Fibroblast of pulmonary artery (primary cell): ENCODE results near the gene HYI.

Experiments
- DNase-seq: peaks from one replicate; pipeline ENCODE4 v3.0.0-alpha.2; 2010; ENCODE audit warnings: low read depth
- H3K4me3 ChIP-seq: replicated peaks from 2 replicates; pipeline ENCODE4 v1.5.1; 2011; ENCODE audit warnings: low read depth, mild to moderate bottlenecking, control low read depth, low read length, moderate library complexity
- CTCF ChIP-seq: IDR thresholded peaks from 2 replicates; pipeline ENCODE4 v1.5.1; 2011; ENCODE audit warnings: mild to moderate bottlenecking, control low read depth, low read length, inconsistent platforms; ENCODE audit errors: missing control alignments

The HYI gene

GRCh38 chr1:43427524-43427923 is 26.2 kb downstream of the HYI start:
- no peak for TF ChIP-seq CTCF
- no peak for DNase-seq
- no peak overlapping the region for H3K4me3 ChIP-seq

DNA sequence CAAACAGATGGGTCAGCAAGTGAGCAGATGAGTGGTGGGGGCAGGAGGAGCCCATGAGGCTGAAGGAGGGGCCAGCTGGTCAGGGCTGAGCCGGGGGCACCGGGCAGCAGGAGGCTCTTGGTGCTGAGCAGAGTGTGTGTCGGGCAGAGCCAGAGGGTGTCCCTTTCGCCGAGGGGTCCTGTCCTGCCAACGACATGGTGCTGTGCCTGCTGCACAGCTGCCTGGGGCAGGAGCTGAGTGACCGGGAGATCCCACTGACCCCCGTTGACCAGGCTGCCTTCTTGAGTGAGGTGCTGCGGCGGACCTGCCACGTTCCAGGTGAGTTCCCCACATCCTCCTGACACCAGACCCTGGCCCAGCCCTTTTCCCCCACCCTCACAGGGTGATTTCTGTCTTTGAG is 27.5 kb downstream of the HYI start:
- no peak for DNase-seq
- no peak for TF ChIP-seq CTCF
- H3K4me3 ChIP-seq = no peak overlapping the region

DNA sequence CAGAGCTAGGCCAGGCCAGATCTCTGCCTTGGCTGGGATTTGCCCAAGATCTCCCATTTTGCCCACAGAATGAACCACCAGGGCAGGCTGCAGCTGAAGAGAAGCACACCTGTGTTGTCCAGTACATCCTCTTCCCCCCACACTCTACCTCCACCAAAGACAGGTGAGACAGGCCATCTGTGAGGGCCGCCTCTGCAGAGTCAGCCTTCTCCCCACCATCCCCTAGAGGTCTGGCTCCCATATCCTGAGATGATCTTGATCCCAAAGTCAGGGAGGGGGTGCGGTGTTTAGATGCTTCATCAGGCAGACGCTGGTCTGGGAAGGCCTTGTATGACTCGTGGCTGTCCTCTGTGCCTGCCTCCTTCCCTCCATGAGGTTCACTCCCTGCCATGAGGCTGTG is 28.7 kb downstream of the HYI start:
- no peak overlapping the region for H3K4me3 ChIP-seq
- no peak for TF ChIP-seq CTCF
- DNase-seq = no peak

DNA sequence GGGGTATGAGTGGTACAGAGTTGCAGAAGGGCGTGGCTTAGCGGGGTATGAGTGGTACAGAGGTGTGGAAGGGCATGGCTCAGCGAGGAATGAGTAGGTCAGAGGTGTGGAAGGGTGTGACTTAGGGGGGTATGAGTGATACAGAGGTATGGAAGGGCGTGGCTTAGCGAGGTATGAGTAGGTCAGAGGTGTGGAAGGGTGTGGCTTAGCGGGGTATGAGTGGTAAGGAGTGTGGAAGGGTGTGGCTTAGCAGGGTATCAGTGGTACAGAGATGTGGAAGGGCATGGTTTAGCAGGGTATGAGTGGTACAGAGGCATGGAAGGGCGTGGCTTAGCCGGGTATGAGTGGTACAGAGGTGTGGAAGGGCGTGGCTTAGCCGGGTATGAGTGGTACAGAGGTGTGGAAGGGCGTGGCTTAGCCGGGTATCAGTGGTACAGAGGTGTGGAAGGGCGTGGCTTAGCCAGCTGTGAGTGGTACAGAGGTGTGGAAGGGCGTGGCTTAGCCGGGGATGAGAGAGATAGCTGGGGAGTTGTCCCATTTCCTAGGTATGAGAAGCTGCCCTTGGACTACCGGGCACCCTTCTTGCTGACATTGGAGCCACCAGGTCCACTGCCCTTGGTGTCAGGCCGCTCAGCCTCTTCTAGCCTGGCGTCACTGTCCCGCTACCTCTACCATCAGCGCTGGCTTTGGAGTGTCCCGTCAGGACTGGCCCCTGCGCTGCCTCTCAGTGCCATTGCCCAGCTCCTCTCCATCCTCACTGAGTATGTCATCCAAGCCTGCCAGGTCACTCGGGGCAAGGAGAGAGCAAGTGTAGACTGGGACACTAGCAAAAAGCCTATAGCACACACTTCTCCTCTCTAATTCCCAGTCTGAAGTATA is 29.8 kb downstream of the HYI start:
- TF ChIP-seq CTCF = no peak
- DNase-seq = no peak
- no peak overlapping the region for H3K4me3 ChIP-seq

DNA sequence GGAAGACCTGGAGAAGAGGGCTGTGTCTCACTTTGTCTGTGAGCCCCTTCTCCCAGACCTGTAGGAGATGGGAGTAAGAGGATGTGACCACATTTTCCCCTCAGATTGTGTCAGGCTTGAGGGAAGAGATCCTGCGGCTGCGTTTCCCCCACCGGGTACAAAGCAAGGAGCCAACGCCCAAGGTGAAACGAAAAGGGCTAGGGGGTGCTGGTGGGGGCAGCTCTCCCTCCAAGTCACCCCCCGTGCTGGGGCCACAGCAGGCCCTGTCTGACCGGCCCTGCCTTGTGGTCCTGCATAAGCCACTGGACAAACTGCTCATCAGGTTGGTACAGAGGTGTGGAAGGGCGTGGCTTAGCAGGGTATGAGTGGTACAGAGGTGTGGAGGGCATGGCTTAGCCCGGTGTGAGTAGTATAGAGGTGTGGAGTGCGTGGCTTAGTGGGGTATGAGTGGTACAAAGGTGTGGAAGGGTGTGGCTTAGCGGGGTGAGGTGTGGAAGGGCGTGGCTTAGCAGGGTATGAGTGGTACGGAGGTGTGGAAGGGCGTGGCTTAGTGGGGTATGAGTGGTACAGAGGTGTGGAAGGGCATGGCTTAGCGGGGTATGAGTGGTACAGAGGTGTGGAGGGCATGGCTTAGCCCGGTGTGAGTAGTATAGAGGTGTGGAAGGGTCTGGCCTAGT is 30.6 kb downstream of the HYI start:
- no peak for TF ChIP-seq CTCF
- DNase-seq = no peak
- no peak overlapping the region for H3K4me3 ChIP-seq

DNA sequence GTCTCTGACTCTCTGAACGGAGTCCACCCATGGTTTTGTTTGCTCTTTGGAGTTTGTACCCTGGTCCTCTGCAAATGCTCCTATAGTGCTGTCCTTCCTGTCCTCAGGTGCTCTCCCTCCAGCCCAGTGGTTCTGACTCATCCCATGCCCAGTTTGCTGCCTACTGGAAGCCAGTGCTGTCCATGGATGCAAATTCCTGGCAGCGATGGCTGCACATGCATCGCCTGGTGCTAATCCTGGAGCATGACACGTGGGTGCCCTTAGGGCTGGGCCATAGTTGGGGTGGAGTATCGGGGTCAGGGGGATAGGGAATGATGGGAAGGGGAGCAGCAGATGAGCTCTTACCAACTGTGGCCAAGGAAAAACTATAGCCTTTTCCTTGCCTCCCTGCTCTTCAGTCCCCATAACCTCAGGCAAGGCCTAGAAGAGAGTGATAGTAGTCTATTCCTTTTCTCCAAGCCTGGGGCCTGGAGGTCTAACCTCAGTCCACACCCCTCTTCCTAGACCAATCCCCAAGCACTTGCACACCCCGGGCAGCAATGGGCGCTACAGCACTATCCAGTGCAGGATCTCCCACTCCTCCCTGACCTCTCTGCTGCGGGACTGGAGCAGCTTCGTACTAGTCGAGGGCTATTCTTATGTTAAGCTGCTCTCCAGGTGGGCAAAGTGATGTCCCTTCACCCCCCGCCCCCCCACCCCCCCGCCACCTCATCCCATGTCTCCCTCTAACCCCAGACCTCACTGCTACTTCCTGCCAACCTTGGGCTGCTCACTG is 31.6 kb downstream of the HYI start:
- DNase-seq = no peak
- no peak overlapping the region for H3K4me3 ChIP-seq
- no peak for TF ChIP-seq CTCF
